Measurements from ENCODE around the gene NDUFV2. TPM values are rescaled to one million over a fixed set of nuclear protein-coding genes. Genes with fewer than 3 reads are reported as not detected.

Gene NDUFV2
- total RNA-seq, 4 donors from 2014 or later: 84.9 to 111 (median 108) TPM

DNA sequence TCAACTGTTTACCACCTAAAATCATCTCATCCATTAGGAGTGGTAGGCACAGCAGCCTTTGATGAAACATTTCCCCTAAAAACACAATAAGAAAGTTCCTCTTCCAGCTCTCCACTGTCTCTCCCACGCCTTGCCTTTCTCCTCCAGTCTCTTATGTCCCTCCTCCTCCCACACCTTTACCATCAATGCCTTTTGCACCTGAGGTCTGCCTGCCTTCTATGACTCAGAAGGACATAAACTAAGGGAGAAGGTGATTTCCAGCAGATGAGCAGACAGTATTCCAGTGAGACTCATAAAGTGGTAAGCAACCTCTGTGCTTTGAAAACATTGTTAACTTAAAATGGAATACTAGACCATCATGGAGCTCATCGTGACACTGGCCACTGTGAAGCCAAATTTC lies 34.2 kb upstream of the NDUFV2 start:
- no peak for DNase-seq (ENCODE audit: low spot score in 2 of 2)
- H3K4me3 ChIP-seq (ENCODE audit: low read depth, poor library complexity, severe bottlenecking): no peak overlapping the region
- TF ChIP-seq POLR2A (IDR thresholded peaks at IDR 0.05): no peak
- TF ChIP-seq, protein P1, sequence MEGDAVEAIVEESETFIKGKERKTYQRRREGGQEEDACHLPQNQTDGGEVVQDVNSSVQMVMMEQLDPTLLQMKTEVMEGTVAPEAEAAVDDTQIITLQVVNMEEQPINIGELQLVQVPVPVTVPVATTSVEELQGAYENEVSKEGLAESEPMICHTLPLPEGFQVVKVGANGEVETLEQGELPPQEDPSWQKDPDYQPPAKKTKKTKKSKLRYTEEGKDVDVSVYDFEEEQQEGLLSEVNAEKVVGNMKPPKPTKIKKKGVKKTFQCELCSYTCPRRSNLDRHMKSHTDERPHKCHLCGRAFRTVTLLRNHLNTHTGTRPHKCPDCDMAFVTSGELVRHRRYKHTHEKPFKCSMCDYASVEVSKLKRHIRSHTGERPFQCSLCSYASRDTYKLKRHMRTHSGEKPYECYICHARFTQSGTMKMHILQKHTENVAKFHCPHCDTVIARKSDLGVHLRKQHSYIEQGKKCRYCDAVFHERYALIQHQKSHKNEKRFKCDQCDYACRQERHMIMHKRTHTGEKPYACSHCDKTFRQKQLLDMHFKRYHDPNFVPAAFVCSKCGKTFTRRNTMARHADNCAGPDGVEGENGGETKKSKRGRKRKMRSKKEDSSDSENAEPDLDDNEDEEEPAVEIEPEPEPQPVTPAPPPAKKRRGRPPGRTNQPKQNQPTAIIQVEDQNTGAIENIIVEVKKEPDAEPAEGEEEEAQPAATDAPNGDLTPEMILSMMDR (IDR thresholded peaks at IDR 0.05): no peak
- intact Hi-C loops (cut with DNase I; ENCODE audit: low total_unique reads): no loop called here
- 89 to 92% methylated on average over 2 of the region's 2 CpGs for WGBS, 2 donors

DNA sequence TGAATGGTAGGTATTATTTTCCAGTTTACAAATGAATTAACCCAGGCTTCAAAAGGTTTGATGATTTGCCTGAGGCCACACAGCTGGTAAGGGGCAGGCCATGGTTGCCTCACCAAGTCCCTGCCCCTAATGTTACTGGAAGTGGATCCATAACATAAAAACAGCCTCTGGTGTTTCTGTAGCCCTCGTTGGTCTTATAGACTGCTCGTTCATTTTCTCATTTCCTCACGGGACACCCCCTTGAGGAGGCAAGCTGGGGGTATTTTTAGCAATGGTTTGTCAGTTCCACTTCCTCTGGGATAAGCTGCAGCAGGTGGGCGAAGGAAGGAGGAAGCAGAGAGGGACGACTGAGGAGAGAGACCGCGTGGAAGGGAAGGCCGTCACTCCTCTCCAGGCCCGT lies 32.9 kb upstream of the NDUFV2 start:
- intact Hi-C loops (cut with DNase I; ENCODE audit: low total_unique reads): no loop called here
- no peak overlapping the region for H3K4me3 ChIP-seq (ENCODE audit: low read depth, poor library complexity, severe bottlenecking)
- WGBS, 2 donors: 36 to 61% methylated on average over 9 of the region's 9 CpGs
- DNase-seq (ENCODE audit: low spot score in 2 of 2): no peak
- TF ChIP-seq, protein P1 (IDR thresholded peaks at IDR 0.05): no peak
- no peak for TF ChIP-seq POLR2A (IDR thresholded peaks at IDR 0.05)

DNA sequence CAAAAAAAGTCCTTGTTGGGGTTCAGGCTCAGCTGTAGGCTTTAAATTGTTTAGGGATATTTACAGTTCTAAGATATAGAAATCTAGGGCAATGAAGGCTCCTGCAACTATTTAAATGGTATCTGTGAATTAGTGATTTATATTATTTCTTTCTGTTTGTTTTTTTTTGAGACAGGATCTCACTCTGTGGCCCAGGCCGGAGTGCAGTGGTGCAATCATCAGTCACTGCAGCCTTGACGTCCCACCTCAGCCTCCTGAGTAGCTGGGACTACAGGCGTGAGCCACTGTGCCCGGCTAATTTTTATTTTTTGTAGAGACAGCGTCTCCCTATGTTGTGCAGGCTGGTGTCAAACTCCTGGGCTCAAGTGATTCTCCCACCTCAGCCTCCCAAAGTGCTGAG lies 32.3 kb upstream of the NDUFV2 start:
- no peak overlapping the region for H3K4me3 ChIP-seq (ENCODE audit: low read depth, poor library complexity, severe bottlenecking)
- WGBS, 2 donors: 89 to 95% methylated on average over 5 of the region's 5 CpGs
- intact Hi-C loops (cut with DNase I; ENCODE audit: low total_unique reads): loop anchor here (10.0 kb wide), 1 partner anchor 75 kb away; no protein-coding TSS in a partner anchor
- no peak for TF ChIP-seq POLR2A (IDR thresholded peaks at IDR 0.05)
- TF ChIP-seq, protein P1 (IDR thresholded peaks at IDR 0.05): no peak
- no peak for DNase-seq (ENCODE audit: low spot score in 2 of 2)

DNA sequence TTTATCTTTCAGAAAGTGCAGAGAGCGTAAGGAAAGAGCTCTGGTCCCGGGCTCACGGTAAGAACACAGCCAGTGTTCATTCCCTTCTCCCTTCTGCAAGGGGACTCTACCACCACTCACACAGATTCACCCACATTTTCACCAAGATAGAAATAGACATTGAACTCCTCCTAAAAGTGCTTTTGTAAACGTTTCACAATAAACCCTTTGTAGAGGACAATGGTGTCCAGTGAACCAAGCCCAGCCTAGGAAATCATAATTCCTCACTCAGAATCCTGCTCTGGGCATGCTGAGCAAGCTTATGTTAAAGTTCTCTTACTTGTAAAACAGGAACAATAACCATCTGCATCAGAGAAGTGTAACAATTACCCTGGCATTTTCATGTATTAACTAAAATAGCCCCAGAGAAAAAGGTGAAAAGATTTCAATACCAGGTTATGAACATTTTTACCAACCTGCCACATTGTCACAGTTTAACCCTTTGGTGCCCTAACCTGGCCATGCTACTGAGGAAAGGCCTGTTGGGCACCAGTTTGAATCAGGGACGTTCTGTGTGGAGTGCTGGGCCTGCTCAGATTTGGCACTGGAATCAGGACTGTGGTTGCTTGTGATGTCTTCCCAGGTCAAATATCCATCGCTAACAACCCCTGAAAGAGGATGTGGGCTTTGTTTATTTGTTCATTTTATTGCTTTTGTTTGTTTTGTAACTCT lies 22.5 kb upstream of the NDUFV2 start:
- no peak for DNase-seq (ENCODE audit: low spot score in 2 of 2)
- 63 to 67% methylated on average over 6 of the region's 6 CpGs for WGBS, 2 donors
- no peak overlapping the region for H3K4me3 ChIP-seq (ENCODE audit: low read depth, poor library complexity, severe bottlenecking)
- TF ChIP-seq, protein P1 (IDR thresholded peaks at IDR 0.05): no peak
- TF ChIP-seq POLR2A (IDR thresholded peaks at IDR 0.05): no peak
- intact Hi-C loops (cut with DNase I; ENCODE audit: low total_unique reads): loop anchor here (10.0 kb wide), 1 partner anchor 65 kb away; no protein-coding TSS in a partner anchor

DNA sequence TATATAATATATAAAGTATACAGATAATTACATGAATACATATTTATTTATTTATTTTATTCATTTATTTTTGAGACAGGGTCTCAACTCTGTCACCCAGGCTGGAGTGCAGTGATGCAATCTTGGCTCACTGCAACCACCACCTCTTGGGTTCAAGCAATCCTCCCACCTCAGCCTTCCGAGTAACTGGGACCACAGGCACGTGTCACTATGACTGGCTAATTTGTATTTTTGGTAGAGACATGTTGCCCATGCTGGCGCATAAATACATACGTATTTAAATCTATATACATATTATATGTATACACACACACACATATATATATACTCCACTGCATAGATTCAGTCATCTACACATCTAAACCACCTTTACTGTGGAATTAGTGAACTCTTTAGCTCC lies 20.6 kb upstream of the NDUFV2 start:
- DNase-seq (ENCODE audit: low spot score in 2 of 2): no peak
- 77 to 82% methylated on average over 4 of the region's 4 CpGs for WGBS, 2 donors

More for the DNA sequence above, 20.6 kb upstream of the NDUFV2 start:
- no peak for TF ChIP-seq POLR2A (IDR thresholded peaks at IDR 0.05)
- TF ChIP-seq, protein P1 (IDR thresholded peaks at IDR 0.05): no peak
- intact Hi-C loops (cut with DNase I; ENCODE audit: low total_unique reads): no loop called here
- no peak overlapping the region for H3K4me3 ChIP-seq (ENCODE audit: low read depth, poor library complexity, severe bottlenecking)

Data from lower leg skin (tissue), 4 donors.